Activated T-cell treated with anti-CD3 and anti-CD28 coated beads, Interleukin-2, amount 50 U/mL, for 48 hours (primary cell): Measurements from ENCODE around the gene UBE2Q2.

Experiments
- DNase-seq, 2 experiments: peaks; one replicate each; pipeline ENCODE4 v3.0.0-alpha.2; 2020

The UBE2Q2 gene

GRCh38 chr15:75928680-75929608 is 85.7 kb downstream of the UBE2Q2 start:
- DNase-seq: no peak

GRCh38 chr15:75929799-75930565 is 86.7 kb downstream of the UBE2Q2 start:
- DNase-seq: no peak

DNA sequence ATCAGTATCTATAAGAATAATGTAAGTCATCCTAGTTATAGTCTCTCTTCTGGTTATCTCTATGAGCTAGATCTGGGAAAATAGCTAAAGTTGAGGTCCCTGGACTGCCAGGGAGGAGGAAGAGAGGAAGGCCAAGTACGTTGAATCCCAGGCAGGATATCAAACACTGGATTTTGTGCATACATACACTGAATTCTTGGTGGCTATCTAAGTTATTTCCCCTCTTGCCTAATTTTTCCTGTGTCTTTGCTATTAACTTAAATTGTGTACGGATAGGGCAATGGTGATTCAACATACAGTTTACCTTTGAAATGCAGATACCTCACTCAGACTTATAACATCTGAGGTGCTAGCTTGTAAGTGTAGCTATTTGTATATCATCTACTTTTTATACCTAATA is 87.6 kb downstream of the UBE2Q2 start:
- DNase-seq: no peak

DNA sequence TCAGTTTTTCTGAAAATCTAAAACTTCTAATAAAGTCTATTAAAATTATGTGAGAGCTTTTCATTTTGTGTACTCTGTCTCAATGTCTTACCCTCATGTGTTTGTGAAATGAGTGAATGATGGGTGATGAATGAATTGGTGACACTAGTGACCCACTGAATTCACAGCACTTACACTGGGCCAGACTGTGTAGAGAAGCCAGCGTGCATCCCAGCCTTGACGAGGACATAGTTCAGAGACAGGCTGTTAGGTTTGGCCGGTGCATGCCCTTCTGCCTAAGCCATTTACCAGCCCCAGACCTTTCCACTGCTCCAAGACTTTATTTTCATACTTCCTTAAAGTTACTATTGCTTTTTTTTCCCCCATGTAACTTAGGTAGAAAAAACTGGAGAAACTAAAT is 99.2 kb downstream of the UBE2Q2 start:
- DNase-seq: no peak

DNA sequence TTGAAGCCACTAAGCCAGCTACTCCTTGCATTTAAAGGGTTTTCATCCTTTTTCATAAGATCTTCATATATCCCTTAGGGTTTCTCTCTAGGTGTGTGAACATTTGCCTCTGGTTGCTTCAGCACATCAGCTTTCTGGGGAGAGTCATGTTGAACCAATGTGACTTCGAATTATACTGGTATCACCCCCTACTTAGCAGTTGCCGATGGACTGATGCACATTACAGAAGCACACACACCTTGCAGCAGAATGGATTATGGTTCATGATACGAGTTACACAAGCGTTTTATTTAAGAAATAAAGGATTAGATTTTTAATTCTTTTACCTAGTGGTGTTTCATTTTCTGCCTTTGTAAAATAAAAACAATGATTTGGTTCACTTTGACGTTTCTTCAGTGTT is 100.0 kb downstream of the UBE2Q2 start:
- DNase-seq: no peak

DNA sequence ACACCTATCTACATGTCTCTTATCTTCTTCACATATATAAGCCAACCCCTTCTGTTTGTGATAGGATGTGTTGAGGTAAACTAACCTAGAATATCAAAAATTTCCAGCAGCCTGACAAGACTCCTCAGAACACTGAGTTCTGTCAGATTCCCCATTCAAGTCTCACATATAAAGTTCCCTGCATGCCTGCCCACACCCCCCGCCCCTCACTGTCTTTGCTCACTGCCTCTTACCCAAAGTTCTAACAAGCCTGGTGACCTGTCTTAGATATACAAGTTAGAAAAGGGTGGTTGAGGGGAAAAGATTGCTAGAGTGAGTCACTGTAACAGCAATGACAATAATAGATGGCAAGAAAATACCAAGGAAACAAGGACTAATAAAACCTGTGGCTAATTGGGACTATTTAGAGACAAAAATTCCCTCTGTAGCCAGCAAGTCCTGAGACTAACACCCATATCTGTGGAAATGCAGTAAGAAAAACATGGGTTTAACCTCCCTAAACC is 100.5 kb downstream of the UBE2Q2 start:
- no peak for DNase-seq

DNA sequence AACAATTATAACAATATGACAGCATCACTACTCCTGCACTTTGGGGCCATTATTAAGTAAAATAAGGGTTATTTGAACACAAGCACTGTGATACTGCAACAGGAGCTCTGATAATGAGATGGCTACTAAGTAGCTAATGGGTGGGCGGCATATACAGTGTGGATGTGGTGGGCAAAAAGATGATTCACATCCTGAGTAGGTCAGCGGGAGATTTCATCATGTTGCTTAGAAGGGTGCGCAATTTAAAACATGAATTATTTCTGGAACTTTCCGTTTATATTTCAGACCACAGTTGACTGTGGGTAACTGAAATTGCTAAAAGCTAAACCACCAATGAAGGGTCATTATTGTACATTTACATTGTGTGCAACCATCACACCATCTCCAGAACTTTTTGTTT is 102.7 kb downstream of the UBE2Q2 start:
- DNase-seq: no peak

- no peak for DNase-seq
Measured at GRCh38 chr15:75947092-75947491, 103.8 kb downstream of the UBE2Q2 start.

- no peak for DNase-seq
Measured at GRCh38 chr15:75948761-75949296, 105.6 kb downstream of the UBE2Q2 start.
